Fibroblast of the aortic adventitia (primary cell): ENCODE data around the gene VIP. TPM values are rescaled to one million over a fixed set of nuclear protein-coding genes. Genes with fewer than 3 reads are reported as not detected.

Experiments
- DNase-seq: peaks from one replicate; pipeline ENCODE4 v3.0.0-alpha.2; 2010; ENCODE audit warnings: low read depth
- H3K4me3 ChIP-seq: 2 replicates; pipeline ENCODE4 v1.5.1; 2011; ENCODE audit warnings: low read depth, mild to moderate bottlenecking, control low read depth, low read length, moderate library complexity
- CTCF ChIP-seq: IDR thresholded peaks from 2 replicates; pipeline ENCODE4 v1.5.1; 2011; ENCODE audit warnings: mild to moderate bottlenecking, low read length, control low read depth, inconsistent platforms; ENCODE audit not compliant: insufficient read depth
- total RNA-seq: library from RNA; depleted of rRNA; stranded (reverse); fragments of >200 nt; gene quantifications from 2 replicates; pipeline ENCODE4 v1.2.3, GENCODE V29; 2012; ENCODE audit warnings: low replicate concordance

The VIP gene
- total RNA-seq, 1 donor: not detected

DNA sequence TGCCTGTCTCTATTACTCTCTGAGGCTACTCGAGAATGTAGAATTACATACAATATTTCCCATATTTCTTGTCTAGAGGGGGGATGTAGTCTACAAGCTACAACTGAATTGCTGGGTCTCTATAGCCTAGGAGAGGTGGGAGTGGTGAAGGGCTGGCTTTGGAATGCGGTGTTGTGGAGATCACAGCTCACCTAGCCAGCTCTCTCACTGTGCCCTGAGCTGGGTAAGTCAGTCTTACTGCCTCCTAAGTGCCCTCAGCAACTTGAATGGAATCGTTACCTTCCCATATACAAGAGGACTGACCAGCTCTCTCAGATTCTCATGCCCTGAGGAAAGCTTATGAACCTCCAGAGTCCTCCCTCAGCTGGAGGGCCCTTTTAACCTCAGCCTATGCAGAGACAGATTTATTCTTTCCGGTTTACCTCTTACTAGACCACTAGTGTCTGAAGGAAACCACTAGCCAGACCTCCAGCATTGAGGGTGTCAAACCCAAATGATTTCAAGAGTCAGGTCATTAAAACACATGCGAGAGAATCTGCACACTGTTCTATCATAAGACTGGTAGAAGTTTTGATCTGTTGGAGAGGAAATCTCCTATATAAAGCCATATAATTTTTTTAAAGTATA lies 20.6 kb downstream of the VIP start:
- TF ChIP-seq CTCF: no peak
- DNase-seq: no peak
- no peak overlapping the region for H3K4me3 ChIP-seq

DNA sequence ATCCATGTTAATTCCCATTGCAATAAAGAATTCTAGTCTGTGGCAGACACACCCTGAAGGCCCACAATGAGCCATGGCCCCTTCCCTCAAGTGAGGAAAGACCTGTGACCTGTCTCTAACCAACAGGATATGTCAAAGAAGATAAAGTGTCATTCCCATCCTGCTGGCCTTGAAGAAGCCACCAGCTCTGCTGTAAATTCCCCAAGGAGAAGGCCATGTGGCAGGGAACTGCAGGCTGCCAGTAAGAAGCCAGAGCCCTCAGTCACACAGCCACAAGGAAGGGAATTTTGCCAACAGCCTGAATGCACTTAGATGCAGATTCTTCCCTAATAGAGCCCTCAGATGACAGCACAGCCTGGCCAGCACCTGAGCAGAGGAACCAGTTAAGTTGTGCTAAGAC lies 24.8 kb downstream of the VIP start:
- DNase-seq: no peak
- TF ChIP-seq CTCF: no peak

DNA sequence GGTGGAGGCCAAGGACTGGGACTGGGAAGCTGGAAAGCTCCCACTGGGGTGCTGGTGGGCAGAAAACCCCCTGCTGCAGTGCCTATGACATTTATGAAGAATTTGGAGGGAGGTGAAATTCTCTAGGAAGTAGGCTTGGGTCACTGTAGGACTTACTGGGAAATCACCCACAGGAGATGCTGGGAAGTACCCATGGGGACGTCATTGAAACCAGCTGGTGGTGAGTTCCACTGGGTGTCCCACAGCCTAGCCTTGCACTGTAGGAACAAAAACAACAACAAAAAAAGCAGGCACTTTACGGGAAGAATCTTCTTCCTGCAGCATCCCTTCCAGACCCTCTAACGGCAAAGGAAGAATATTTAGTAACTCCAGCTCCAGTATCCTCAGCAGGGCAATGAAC lies 26.2 kb downstream of the VIP start:
- no peak for DNase-seq
- no peak for TF ChIP-seq CTCF

More for the DNA sequence above, 24.8 kb downstream of the VIP start:
- H3K4me3 ChIP-seq: no peak overlapping the region

GRCh38 chr6:152783217-152783878 lies 32.8 kb downstream of the VIP start:
- no peak overlapping the region for H3K4me3 ChIP-seq
- TF ChIP-seq CTCF: no peak
- no peak for DNase-seq

More for the DNA sequence above, 26.2 kb downstream of the VIP start:
- H3K4me3 ChIP-seq: no peak overlapping the region

DNA sequence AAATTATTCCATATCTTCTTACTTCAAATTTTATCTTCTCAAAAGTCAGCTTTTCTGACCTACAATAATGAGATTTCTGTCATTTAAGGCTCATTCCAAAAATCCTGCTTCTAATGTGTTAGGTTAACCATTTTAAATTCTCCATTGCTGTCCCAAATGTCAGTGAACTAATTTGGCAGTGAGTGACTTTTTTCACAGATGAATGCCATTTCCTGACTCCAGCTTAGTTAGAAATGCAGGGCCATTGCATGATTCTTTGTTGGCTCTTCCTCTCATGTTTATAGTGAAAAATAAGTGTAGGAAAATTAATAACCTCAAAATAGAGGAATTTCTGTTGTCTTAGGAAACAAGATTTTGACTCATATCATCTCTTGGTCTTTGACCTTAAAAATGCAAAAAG lies 44.1 kb downstream of the VIP start:
- DNase-seq: no peak
- H3K4me3 ChIP-seq: no peak overlapping the region
- no peak for TF ChIP-seq CTCF

DNA sequence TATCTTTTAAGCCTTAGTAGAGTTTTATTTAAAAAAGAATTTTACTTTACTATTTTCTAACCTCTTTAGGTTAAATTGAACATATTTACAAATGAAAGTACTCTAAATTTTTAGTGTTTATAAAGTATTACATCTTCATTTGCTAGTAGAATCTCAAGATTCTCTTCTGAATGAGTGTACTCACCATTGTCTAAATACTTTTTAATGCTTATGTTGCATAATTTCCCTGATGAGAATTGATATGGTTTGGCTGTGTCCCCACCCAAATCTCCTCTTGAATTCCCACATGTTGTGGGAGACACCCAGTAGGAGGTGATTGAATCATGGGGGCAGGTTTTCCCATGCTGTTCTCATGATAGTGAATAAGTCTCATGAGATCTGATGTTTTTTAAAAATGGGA lies 53.6 kb downstream of the VIP start:
- no peak for TF ChIP-seq CTCF
- no peak for DNase-seq
- H3K4me3 ChIP-seq: no peak overlapping the region

Other genes starting within 250 kb of the VIP start
- 133 and 193 TPM in 2 replicates for gene SYNE1, start 113.4 kb upstream of the VIP start, total RNA-seq
- 0.65 and 2.6 TPM in 2 replicates for gene MYCT1, start 52.9 kb upstream of the VIP start, total RNA-seq
- gene FBXO5, start 232.2 kb downstream of the VIP start, total RNA-seq: 2.4 and 52.9 TPM in 2 replicates